ENCODE data around the gene OSCP1. TPM values are rescaled to one million over a fixed set of nuclear protein-coding genes. Genes with fewer than 3 reads are reported as not detected.

The OSCP1 gene
- total RNA-seq, 1 donor from 2014 or later, result 1.2 TPM

- Mint-ChIP-seq H3K4me3 (no peak overlapping the region), H3K9me3 (no peaks in the 10 kb centered on the region), H3K36me3 (ENCODE audit: low read depth) (no peaks in the 10 kb centered on the region), H3K27ac (no peak overlapping the region), H3K4me1 (no peaks in the 10 kb centered on the region), H3K27me3 (no peaks in the 10 kb centered on the region)
- no peak for TF ChIP-seq CTCF (IDR thresholded peaks at IDR 0.05)
- POLR2A ChIA-PET, result no interaction called here
- intact Hi-C loops (cut with micrococcal nuclease), result no loop called here
- CTCF ChIA-PET, result no interaction called here
- no peak for DNase-seq
- no peak for ATAC-seq (ENCODE audit: low read depth)
Observed at GRCh38 chr1:36436821-36437220, 13.4 kb downstream of the OSCP1 start.

GRCh38 chr1:36433102-36433501 lies 17.1 kb downstream of the OSCP1 start:
- no peaks in the 10 kb centered on the region for H3K27me3 Mint-ChIP-seq
- ATAC-seq (ENCODE audit: low read depth) (no peak), DNase-seq (no peak)
- POLR2A ChIA-PET, result no interaction called here
- H3K36me3 Mint-ChIP-seq (ENCODE audit: low read depth), result no peaks in the 10 kb centered on the region
- CTCF ChIA-PET, result no interaction called here
- H3K9me3 Mint-ChIP-seq, result no peaks in the 10 kb centered on the region
- TF ChIP-seq CTCF (IDR thresholded peaks at IDR 0.05), result no peak
- H3K27ac Mint-ChIP-seq, result no peak overlapping the region
- no peak overlapping the region for H3K4me3 Mint-ChIP-seq
- intact Hi-C loops (cut with micrococcal nuclease), result no loop called here
- no peaks in the 10 kb centered on the region for H3K4me1 Mint-ChIP-seq

- Mint-ChIP-seq H3K4me3 (no peak overlapping the region), H3K27me3 (no peaks in the 10 kb centered on the region), H3K27ac (no peak overlapping the region), H3K9me3 (no peaks in the 10 kb centered on the region), H3K4me1 (no peaks in the 10 kb centered on the region), H3K36me3 (ENCODE audit: low read depth) (no peaks in the 10 kb centered on the region)
- no peak for ATAC-seq (ENCODE audit: low read depth)
- TF ChIP-seq CTCF (IDR thresholded peaks at IDR 0.05), result no peak
- CTCF ChIA-PET, result no interaction called here
- DNase-seq, result no peak
- POLR2A ChIA-PET, result no interaction called here
- intact Hi-C loops (cut with micrococcal nuclease), result no loop called here
Observed at GRCh38 chr1:36432616-36433015, 17.6 kb downstream of the OSCP1 start.

DNA sequence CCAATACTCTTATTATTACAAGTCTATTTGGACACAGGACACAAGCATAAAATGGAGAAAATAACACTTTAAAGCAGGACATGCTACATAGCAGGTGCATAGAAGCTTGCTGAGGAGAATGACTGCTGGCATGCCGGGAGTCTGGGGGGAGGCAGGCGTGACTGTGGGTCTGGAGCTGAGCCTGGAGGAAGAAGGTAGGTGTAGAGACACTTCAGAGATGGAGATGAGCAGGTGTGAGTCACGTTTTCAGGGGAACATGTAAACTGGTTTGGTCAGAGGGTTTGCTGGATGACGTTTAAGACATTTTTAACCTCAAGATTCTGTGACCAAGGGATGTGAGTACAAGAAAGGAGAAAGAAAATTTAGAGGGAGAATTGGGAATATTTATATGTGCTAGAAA lies 24.5 kb downstream of the OSCP1 start:
- Mint-ChIP-seq H3K27me3 (no peaks in the 10 kb centered on the region), H3K27ac (no peak overlapping the region), H3K36me3 (ENCODE audit: low read depth) (no peaks in the 10 kb centered on the region), H3K9me3 (no peaks in the 10 kb centered on the region), H3K4me3 (no peak overlapping the region), H3K4me1 (peaks cover 2% of the 10 kb centered on the region)
- TF ChIP-seq CTCF (IDR thresholded peaks at IDR 0.05), result no peak
- intact Hi-C loops (cut with micrococcal nuclease), result no loop called here
- DNase-seq (no peak), ATAC-seq (ENCODE audit: low read depth) (no peak)
- ChIA-PET POLR2A (no interaction called here), CTCF (interaction anchor here (1.4 kb wide), 1 partner anchor 80 kb away, joined by 3 read pairs; no protein-coding TSS in a partner anchor)

DNA sequence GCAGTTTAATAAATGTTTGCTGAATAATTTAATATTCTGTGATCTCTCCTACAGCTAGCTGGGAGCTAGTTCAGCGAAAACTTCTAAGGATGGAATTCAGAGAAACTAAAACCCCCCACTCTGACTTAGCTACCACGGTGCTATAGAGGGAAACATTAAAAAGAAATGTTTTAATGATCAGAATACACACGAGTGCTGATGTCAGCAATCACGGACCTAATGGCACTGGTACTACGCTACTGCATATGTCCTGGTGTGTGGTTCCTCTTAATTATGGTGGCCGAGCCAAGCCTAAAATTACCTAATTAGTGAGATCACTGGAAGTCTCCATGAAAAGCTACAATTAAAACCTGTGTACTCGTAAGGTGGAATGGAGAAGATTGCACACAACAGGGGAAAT lies 28.6 kb downstream of the OSCP1 start:
- peaks cover 7% of the 10 kb centered on the region for H3K4me1 Mint-ChIP-seq
- H3K27ac Mint-ChIP-seq, result no peak overlapping the region
- CTCF ChIA-PET, result interaction anchor here (0.5 to 3.0 kb wide), 7 partner anchors 53 to 322 kb away, joined by 3 to 38 read pairs (median 4); partner anchors contain the start of genes THRAP3 and TRAPPC3
- TF ChIP-seq CTCF (IDR thresholded peaks at IDR 0.05), result no peak
- no peaks in the 10 kb centered on the region for H3K27me3 Mint-ChIP-seq
- no peaks in the 10 kb centered on the region for H3K9me3 Mint-ChIP-seq
- no peak for DNase-seq
- no peak for ATAC-seq (ENCODE audit: low read depth)
- H3K4me3 Mint-ChIP-seq, result no peak overlapping the region
- intact Hi-C loops (cut with micrococcal nuclease), result loop anchor here (1.0 to 2.0 kb wide), 6 partner anchors 25 to 322 kb away; partner anchors contain the start of genes LSM10 and SH3D21
- POLR2A ChIA-PET, result interaction anchor here (0.6 kb wide), 1 partner anchor 9 kb away, joined by 3 read pairs; no protein-coding TSS in a partner anchor
- no peaks in the 10 kb centered on the region for H3K36me3 Mint-ChIP-seq (ENCODE audit: low read depth)
